GM12891 (cell line): Measurements from ENCODE around the gene KDR.

Source experiments
- PAX5 ChIP-seq: IDR thresholded peaks from 2 replicates; pipeline ENCODE4 v1.6.1; 2011; ENCODE audit warnings: low read length, moderate library complexity, mild to moderate bottlenecking; ENCODE audit not compliant: insufficient read depth, severe bottlenecking
- POLR2A ChIP-seq: IDR thresholded peaks from 2 replicates; pipeline ENCODE4 v1.6.1; 2011; ENCODE audit warnings: low read depth, low read length, control low read depth
- POLR2AphosphoS5 ChIP-seq: IDR thresholded peaks from 2 replicates; pipeline ENCODE4 v1.6.1; 2011; ENCODE audit warnings: low read depth, low read length, control low read depth
- POU2F2 ChIP-seq: IDR thresholded peaks from 2 replicates; pipeline ENCODE4 v1.6.1; 2011; ENCODE audit warnings: low read depth, mild to moderate bottlenecking, control low read depth, low read length, moderate library complexity
- SPI1 ChIP-seq: IDR thresholded peaks from 2 replicates; pipeline ENCODE4 v1.6.1; 2011; ENCODE audit warnings: low read depth, low read length, control low read depth
- TAF1 ChIP-seq: IDR thresholded peaks from 2 replicates; pipeline ENCODE4 v1.6.1; 2011; ENCODE audit warnings: low read depth, low read length, control low read depth

GRCh38 chr4:55125087-55125721, at the start of gene KDR:
- TF ChIP-seq POLR2AphosphoS5 (no peak), POLR2A (no peak), TAF1 (no peak), PAX5 (no peak), POU2F2 (no peak), SPI1 (no peak)
